Panc1 (cell line): ENCODE results near the gene RIPOR3. TPM values are rescaled to one million over a fixed set of nuclear protein-coding genes. Genes with fewer than 3 reads are reported as not detected.
"Not testable (repeated sequence)": the region's sequence is repeated elsewhere in the genome, so short reads cannot be mapped to it uniquely, and the experiment has no call there.

Experiments used
- ATAC-seq: fragments of 200-7000 bp; cut with Tn5 transposase; 2 replicates; pipeline ENCODE4 v1.9.1; 2020; ENCODE audit warnings: mild to moderate bottlenecking, moderate library complexity
- BruUV-seq: library from RNA; stranded (reverse); fragments of 400-500 nt; replicated peaks from 2 replicates; lab custom pipeline; 2021; lab: Mats Ljungman, UMichigan
- CTCF ChIA-PET: fragments of 300-600 bp; sonication (Branson Sonifier 250); formaldehyde crosslinking; loops from one replicate; lab custom pipeline; 2022; ENCODE audit warnings: antibody characterized with exemption; lab: Charles Lee
- POLR2A ChIA-PET: fragments of 300-600 bp; sonication (Branson Sonifier 250); formaldehyde crosslinking; loops from one replicate; lab custom pipeline; 2022; ENCODE audit warnings: antibody characterized with exemption; lab: Charles Lee
- DNase-seq: peaks from one replicate; pipeline ENCODE4 v3.0.0-alpha.2; 2010; ENCODE audit warnings: low read depth, low spot score
- H3K27ac ChIP-seq: 2 replicates; pipeline ENCODE4 v1.5.1; 2011; ENCODE audit warnings: mild to moderate bottlenecking, low read length, inconsistent platforms
- H3K27me3 ChIP-seq: fragments of 200-500 bp; sonication (Bioruptor generic); 2 replicates; pipeline ENCODE4 v1.6.0; 2014; ENCODE audit warnings: low read length, inconsistent platforms; ENCODE audit not compliant: control insufficient read depth, insufficient read depth
- H3K36me3 ChIP-seq: fragments of 200-500 bp; sonication (Bioruptor generic); 2 replicates; pipeline ENCODE4 v1.5.1; 2014; ENCODE audit warnings: inconsistent platforms, mild to moderate bottlenecking, low read length, moderate library complexity; ENCODE audit not compliant: control insufficient read depth, insufficient read depth
- H3K4me1 ChIP-seq: 2 replicates; pipeline ENCODE4 v1.5.1; 2011; ENCODE audit warnings: inconsistent platforms, mild to moderate bottlenecking, low read length, moderate library complexity; ENCODE audit not compliant: control insufficient read depth, insufficient read depth
- H3K4me3 ChIP-seq, 2 experiments: 2 replicates each; pipeline ENCODE4 v1.5.1; 2011 to 2012; ENCODE audit warnings: low read depth in 2 of 2, low read length in 2 of 2, mild to moderate bottlenecking in 2 of 2, inconsistent platforms in 1 of 2, moderate library complexity in 1 of 2
- H3K9me3 ChIP-seq: fragments of 200-500 bp; sonication (Bioruptor generic); 2 replicates; pipeline ENCODE4 v1.5.1; 2014; ENCODE audit warnings: low read depth, mild to moderate bottlenecking, inconsistent platforms, low read length, moderate library complexity; ENCODE audit not compliant: control insufficient read depth, insufficient read depth
- POLR2AphosphoS5 ChIP-seq: IDR thresholded peaks from 2 replicates; pipeline ENCODE4 v1.6.1; 2012; ENCODE audit warnings: mild to moderate bottlenecking, low read depth, low read length, moderate library complexity
- SIN3A ChIP-seq: IDR thresholded peaks from 2 replicates; pipeline ENCODE4 v1.6.1; 2012; ENCODE audit warnings: low read depth, mild to moderate bottlenecking, low read length, moderate library complexity, borderline replicate concordance; ENCODE audit not compliant: insufficient read depth
- TCF7L2 ChIP-seq: IDR thresholded peaks from 2 replicates; pipeline ENCODE4 v1.6.1; 2011; ENCODE audit warnings: mild to moderate bottlenecking, low read depth, low read length, inconsistent platforms
- in situ Hi-C: cut with HindIII; loops from 2 replicates; pipeline ENCODE4 v1.10.0; 2016; ENCODE audit warnings: low sequenced_read_pairs, low pct_unique_long_range_greater_than_20kb
- intact Hi-C: fragments of 100-400 bp; cut with micrococcal nuclease; formaldehyde crosslinking; loops from one replicate; pipeline ENCODE4 v1.10.0; 2022; ENCODE audit not compliant: unreplicated experiment
- total RNA-seq: library from RNA; stranded (reverse); gene quantifications from one replicate; pipeline ENCODE4 v1.2.1, GENCODE V29; 2021; ENCODE audit not compliant: unreplicated experiment
- TF ChIP-seq, protein P1 (sequence below), 2 experiments: IDR thresholded peaks; 2 replicates each; pipeline ENCODE4 v1.6.1; 2011 to 2012; ENCODE audit warnings: low read depth in 2 of 2, control low read depth in 1 of 2, low read length in 1 of 2, mild to moderate bottlenecking in 1 of 2, moderate library complexity in 1 of 2; ENCODE audit not compliant: insufficient read depth in 1 of 2
- TF ChIP-seq, protein P2 (sequence below): fragments of 450-650 bp; IDR thresholded peaks from 2 replicates; pipeline ENCODE4 v1.5.1; 2017; ENCODE audit warnings: mild to moderate bottlenecking

The RIPOR3 gene
- total RNA-seq, 1 experiment from 2014 or later: 92.5 TPM

DNA sequence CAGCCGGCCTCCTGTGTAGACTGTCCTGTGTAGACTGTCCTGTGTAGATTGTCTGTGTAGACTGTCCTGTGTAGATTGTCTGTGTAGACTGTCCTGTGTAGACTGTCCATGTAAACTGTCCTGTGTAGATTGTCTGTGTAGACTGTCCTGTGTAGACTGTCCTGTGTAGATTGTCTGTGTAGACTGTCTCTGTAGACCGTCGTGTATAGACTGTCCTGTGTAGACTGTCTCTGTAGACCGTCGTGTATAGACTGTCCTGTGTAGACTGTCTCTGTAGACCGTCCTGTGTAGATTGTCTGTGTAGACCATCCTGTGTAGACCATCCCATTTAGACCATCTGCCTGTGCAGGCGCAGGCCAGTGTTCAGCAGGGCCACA, 121.9 kb downstream of the RIPOR3 start:
- BruUV-seq, H3K4me3 ChIP-seq, CTCF ChIA-PET, intact Hi-C loops, H3K36me3 ChIP-seq, ATAC-seq, in situ Hi-C loops, DNase-seq, POLR2A ChIA-PET, H3K27ac ChIP-seq, H3K9me3 ChIP-seq, H3K27me3 ChIP-seq: not testable (repeated sequence)
- H3K4me1 ChIP-seq: peaks cover 17% of the 10 kb centered on the region

DNA sequence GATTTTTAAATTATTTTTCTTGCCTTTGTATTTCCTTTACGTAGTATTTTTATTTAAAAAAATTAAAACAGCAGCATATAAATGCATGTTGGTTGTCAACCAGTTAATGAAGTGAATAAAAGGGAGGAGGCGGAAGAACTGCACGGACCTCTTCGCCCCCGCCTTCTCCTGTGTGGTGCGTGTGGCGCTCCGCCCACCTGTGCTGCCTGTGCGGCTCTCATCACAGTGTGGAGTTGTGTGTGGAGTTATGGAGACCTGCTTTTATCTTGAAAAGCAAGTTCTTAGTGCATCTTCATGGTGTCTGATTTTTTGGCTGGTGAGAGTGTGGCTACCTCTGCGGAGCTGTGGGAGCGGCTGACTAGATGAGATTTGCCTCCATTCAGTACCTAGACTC, 122.8 kb downstream of the RIPOR3 start:
- ChIA-PET POLR2A (no interaction called here), CTCF (no interaction called here)
- Histone ChIP-seq H3K27ac (no peak overlapping the region), H3K4me1 (peaks cover 13% of the 10 kb centered on the region), H3K36me3 (no peaks in the 10 kb centered on the region; the same call in 1 of the 2 replicates), H3K4me3 (no peak overlapping the region), H3K9me3 (no peaks in the 10 kb centered on the region), H3K27me3 (no peaks in the 10 kb centered on the region)
- in situ Hi-C loops: no loop called here
- BruUV-seq: no TSS peak
- intact Hi-C loops: no loop called here
- DNase-seq: no peak
- TF ChIP-seq, protein P1, sequence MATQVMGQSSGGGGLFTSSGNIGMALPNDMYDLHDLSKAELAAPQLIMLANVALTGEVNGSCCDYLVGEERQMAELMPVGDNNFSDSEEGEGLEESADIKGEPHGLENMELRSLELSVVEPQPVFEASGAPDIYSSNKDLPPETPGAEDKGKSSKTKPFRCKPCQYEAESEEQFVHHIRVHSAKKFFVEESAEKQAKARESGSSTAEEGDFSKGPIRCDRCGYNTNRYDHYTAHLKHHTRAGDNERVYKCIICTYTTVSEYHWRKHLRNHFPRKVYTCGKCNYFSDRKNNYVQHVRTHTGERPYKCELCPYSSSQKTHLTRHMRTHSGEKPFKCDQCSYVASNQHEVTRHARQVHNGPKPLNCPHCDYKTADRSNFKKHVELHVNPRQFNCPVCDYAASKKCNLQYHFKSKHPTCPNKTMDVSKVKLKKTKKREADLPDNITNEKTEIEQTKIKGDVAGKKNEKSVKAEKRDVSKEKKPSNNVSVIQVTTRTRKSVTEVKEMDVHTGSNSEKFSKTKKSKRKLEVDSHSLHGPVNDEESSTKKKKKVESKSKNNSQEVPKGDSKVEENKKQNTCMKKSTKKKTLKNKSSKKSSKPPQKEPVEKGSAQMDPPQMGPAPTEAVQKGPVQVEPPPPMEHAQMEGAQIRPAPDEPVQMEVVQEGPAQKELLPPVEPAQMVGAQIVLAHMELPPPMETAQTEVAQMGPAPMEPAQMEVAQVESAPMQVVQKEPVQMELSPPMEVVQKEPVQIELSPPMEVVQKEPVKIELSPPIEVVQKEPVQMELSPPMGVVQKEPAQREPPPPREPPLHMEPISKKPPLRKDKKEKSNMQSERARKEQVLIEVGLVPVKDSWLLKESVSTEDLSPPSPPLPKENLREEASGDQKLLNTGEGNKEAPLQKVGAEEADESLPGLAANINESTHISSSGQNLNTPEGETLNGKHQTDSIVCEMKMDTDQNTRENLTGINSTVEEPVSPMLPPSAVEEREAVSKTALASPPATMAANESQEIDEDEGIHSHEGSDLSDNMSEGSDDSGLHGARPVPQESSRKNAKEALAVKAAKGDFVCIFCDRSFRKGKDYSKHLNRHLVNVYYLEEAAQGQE (IDR thresholded peaks at IDR 0.05; ENCODE audit: insufficient read depth in 1 of 2, low read depth in 2 of 2, low read length in 1 of 2): no peak
- no peak for TF ChIP-seq TCF7L2
- no peak for TF ChIP-seq POLR2AphosphoS5
- TF ChIP-seq, protein P2, sequence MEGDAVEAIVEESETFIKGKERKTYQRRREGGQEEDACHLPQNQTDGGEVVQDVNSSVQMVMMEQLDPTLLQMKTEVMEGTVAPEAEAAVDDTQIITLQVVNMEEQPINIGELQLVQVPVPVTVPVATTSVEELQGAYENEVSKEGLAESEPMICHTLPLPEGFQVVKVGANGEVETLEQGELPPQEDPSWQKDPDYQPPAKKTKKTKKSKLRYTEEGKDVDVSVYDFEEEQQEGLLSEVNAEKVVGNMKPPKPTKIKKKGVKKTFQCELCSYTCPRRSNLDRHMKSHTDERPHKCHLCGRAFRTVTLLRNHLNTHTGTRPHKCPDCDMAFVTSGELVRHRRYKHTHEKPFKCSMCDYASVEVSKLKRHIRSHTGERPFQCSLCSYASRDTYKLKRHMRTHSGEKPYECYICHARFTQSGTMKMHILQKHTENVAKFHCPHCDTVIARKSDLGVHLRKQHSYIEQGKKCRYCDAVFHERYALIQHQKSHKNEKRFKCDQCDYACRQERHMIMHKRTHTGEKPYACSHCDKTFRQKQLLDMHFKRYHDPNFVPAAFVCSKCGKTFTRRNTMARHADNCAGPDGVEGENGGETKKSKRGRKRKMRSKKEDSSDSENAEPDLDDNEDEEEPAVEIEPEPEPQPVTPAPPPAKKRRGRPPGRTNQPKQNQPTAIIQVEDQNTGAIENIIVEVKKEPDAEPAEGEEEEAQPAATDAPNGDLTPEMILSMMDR: no peak
- TF ChIP-seq SIN3A: no peak
- no peak for ATAC-seq

DNA sequence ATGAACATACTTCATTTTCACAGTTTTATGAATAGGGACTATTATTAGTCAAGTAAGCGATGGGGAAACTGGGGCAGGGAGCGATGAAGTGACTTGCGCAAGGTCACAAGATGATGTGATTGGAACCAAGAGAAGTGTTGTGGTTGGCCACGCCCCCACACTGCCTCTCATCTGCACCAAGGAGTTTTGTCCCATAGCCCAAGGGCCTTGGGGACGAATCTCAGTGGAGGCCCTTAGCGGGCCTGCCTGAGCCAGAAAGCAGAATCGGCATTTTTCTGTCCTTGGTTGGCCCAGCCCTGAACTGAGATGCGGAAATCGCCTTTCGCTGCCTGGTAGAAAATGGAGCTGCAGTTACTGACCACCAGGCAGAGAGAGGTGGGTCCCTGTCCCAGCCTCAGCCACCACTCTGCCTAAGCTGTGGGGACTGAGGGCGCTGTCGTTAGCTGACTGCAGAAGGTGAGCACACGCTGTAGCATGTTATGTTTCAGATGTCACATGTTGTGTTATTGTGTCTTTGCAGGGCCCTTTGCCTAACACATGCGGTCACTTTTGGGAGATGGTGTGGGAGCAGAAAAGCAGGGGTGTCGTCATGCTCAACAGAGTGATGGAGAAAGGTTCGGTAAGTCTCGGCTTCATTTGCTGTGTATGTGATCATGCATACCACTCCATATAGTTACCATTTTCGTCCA, 123.3 kb downstream of the RIPOR3 start:
- Histone ChIP-seq H3K4me1 (peaks cover 9% of the 10 kb centered on the region), H3K4me3 (no peak overlapping the region), H3K27ac (no peak overlapping the region), H3K27me3 (no peaks in the 10 kb centered on the region), H3K36me3 (no peaks in the 10 kb centered on the region; the same call in 1 of the 2 replicates), H3K9me3 (no peaks in the 10 kb centered on the region)
- intact Hi-C loops (no loop called here), in situ Hi-C loops (no loop called here)
- DNase-seq (no peak), ATAC-seq (no peak)
- BruUV-seq: no TSS peak
- ChIA-PET POLR2A (no interaction called here), CTCF (no interaction called here)
- TF ChIP-seq POLR2AphosphoS5 (no peak), TCF7L2 (no peak), SIN3A (no peak)
- TF ChIP-seq, protein P1 (IDR thresholded peaks at IDR 0.05; ENCODE audit: insufficient read depth in 1 of 2, low read depth in 2 of 2, low read length in 1 of 2): no peak
- TF ChIP-seq, protein P2: no peak
